HG02852 (cell line): ENCODE results near the gene PBRM1.
A peak's percentile ranks its signal among the peaks of the same experiment; 100 is the strongest.
"Not testable (repeated sequence)": the region's sequence is repeated elsewhere in the genome, so short reads cannot be mapped to it uniquely, and the experiment has no call there.

Experiments used
- ATAC-seq: cut with Tn5 transposase; IDR thresholded peaks from one replicate; pipeline ENCODE4 v1.9.1; 2021; ENCODE audit warnings: mild to moderate bottlenecking, moderate library complexity; ENCODE audit not compliant: unreplicated experiment

PBRM1 gene

DNA sequence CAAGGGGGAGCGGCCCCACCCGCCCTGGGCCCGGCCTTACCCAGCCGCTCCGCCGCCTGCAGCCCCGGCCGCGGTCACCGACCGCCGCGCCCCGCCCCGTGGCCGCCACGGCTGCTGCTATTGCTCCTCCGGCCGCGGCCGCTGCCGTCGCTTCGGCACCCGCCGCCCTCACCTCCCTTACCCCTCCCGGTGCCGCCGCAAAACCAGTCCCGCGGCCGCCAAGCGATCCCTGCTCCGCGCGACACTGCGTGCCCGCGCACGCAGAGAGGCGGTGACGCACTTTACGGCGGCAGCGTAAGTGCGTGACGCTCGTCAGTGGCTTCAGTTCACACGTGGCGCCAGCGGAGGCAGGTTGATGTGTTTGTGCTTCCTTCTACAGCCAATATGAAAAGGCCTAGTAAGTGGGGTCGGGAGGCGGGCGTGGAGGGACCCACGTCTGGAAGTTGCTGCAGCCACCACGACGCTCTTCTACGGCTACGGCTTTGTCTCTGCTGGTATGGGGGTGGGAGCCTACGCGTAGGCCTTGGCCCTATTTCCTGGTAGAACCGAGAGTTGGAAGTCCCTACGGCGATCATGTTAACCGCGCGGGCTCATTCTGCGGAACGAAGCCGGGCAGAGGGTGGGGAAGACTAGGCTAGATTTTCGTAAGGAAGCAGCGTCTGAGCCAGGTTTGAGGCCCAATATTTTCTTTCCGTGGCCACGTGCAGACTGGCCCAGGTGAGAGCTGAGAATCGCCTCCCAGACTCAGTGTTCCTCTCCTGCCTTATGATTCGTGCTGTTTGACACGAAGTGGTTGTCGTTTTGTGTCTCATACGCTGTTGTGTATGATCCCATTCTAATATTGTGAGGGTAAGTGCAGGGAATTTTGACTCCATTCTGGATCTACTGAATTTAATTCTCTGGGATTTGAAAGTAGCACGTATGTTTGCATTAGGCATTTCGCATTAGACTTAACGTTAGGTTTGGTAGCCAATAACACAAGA is at the start of gene PBRM1, which contains the start of gene GNL3:
PBRM1 (minus strand) TSS at position 205 of the 983 bp plus-strand sequence.
GNL3 (plus strand) TSS at position 324 of the 983 bp plus-strand sequence; CDS start at position 385, 61 bp downstream.
- peak; percentile 61 for ATAC-seq

- ATAC-seq, result no peak
Observed at GRCh38 chr3:52733256-52733891, 47.7 kb upstream of the PBRM1 start.

DNA sequence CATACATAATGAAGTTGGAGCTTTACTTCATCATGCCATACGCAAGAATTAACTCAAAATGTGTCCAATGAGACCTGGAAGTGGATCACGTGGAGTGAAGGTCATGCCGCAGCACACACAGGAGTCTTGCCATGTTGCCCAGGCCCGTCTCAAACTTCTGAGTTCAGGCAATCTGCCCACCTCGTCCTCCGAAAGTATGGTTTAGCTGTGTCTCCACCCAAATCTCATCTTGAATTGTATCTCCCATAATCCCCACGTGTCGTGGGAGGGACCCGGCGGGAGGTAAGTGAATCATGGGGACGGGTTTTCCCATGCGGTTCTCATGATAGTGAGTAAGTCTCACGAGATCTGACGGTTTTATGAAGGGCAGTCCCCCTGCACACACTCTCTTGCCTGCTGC is 45.9 kb upstream of the PBRM1 start:
- ATAC-seq, result no peak

- ATAC-seq, result no peak
Observed at GRCh38 chr3:52730681-52731080, 45.0 kb upstream of the PBRM1 start.

- ATAC-seq, result not testable (repeated sequence)
Observed at GRCh38 chr3:52728753-52729152, 43.0 kb upstream of the PBRM1 start.

- no peak for ATAC-seq
Observed at GRCh38 chr3:52724511-52724910, 38.8 kb upstream of the PBRM1 start.

DNA sequence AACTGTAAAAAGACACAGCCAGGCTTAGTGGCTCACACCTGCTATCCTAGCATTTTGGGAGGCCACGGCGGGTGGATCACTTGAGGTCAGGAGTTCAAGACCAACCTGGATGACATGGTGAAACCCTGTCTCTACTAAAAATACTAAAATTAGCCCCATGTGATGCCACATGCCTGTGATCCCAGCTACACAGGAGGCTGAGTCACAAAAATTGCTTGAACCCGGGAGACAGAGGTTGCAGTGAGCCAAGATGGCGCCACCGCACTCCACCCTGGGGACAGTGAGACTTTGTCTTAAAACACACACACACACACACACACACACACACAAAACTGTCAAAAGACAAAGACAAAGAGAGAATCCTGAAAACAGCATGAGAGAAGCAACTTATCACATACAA is 38.2 kb upstream of the PBRM1 start:
- no peak for ATAC-seq

GRCh38 chr3:52722491-52722890 is 36.8 kb upstream of the PBRM1 start:
- no peak for ATAC-seq

- no peak for ATAC-seq
Observed at GRCh38 chr3:52721730-52722008, 36.0 kb upstream of the PBRM1 start.

- ATAC-seq, result peak; percentile 84
Observed at GRCh38 chr3:52721002-52721729, 35.5 kb upstream of the PBRM1 start.

- ATAC-seq, result no peak
Observed at GRCh38 chr3:52719618-52720017, 33.9 kb upstream of the PBRM1 start.

DNA sequence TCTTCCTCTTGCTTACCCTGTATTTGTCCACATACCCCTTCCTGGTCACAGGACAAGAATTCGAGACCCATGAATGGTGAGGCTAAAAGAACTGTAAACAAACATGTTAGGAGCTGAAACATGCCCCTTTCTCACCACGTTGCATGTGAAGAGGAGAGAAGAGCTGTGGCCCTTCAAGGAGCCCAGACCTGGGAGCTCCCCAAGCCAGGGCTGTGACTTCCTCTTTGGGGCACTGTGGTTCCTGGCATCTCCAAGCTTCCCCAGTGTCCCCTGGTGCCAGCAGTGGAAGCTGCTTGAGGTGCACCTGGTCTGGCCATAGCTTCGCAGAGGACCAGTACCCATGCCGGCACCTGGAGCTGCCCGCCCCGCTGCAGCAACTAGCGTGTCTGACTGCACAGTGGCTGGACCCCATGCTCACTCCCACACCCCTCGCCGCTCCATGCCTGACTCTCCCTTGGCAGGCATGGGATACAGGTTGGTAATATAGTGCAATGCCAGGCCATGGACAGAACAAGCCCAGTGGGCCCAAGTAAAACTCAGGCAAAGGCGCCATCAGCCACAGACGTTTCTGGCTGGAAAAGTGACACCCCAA is 30.1 kb upstream of the PBRM1 start:
- ATAC-seq, result no peak

GRCh38 chr3:52714335-52715302 is 28.9 kb upstream of the PBRM1 start:
- no peak for ATAC-seq

GRCh38 chr3:52712291-52713212 is 26.8 kb upstream of the PBRM1 start:
- no peak for ATAC-seq

GRCh38 chr3:52710512-52710911 is 24.8 kb upstream of the PBRM1 start:
- ATAC-seq, result no peak

DNA sequence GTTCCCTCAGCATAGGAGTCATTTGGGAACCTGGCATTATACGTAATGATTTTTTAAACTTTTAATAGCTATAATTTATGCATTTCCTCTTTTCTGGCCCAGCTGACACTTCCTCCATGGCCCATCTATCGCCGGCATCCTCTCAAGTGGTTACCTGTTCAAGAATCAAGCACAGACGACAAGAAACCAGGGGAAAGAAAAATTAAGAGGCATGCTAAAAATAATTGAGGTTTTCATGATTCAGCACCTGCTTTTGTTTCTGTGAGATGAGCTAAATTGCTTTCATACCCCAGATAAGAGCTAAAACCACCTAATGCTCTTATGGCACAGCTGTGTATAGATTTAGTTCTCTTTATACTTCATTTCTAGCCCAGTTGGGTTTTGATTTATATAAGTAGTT is 21.9 kb upstream of the PBRM1 start:
- no peak for ATAC-seq

DNA sequence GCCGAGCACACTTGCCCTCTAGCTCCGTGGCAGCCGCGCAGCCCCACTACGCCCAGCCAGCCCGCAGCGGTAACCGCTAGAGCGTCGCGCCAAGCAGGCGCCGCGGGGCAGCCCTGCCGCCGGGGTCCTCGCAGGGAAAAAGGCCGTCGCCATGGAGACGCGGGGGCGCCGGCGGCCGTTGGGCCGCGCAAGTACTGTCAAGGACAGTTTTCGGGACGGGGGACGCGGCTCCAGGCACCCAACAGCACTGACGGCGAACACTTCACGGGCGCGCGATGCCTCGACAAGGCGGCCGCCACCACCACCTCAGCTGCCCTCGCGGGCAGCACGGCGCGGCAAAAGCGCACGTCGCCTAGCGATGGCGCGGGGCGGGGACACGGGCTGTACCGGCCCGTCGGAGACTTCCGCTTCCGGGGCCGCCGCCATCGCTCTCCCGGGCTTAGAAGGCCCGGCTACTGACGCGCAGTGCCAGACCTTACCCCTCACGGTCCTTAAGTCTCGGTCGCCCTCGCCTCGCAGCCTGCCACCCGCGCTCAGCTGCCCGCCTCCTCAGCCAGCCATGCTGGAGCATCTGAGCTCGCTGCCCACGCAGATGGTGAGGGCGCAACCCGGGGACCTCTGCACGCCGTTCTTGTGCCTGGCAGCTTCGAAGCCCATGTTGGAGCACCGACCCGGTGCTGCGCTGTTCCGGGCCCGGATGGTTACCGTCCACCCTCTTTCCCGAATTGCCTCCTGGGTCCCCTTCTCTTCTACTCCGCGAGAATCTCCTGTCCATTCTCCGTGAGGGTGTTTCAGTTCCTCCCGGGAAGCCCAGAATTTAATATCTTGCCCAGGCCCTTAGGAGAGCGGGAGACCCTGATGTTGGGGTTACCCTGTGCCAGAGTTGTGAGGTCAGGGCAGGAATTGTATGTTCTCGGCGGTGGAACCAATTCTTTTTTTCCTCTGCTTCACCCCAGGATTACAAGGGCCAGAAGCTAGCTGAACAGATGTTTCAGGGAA is 20.3 kb upstream of the PBRM1 start, which contains the start of the genes GLT8D1 and SPCS1:
GLT8D1 (minus strand) TSS at position 104 of the 999 bp plus-strand sequence. CDS start 5,331 bp downstream, outside the sequence.
SPCS1 (plus strand) TSS at position 419 of the 999 bp plus-strand sequence; CDS start at position 560, 141 bp downstream.
- ATAC-seq, result peak; percentile 72

GRCh38 chr3:52705438-52705687 is 19.6 kb upstream of the PBRM1 start:
- ATAC-seq, result no peak
